ENCODE results near the gene ETFDH.
"Not testable (repeated sequence)": the region's sequence is repeated elsewhere in the genome, so short reads cannot be mapped to it uniquely, and the experiment has no call there.

Gene ETFDH

DNA sequence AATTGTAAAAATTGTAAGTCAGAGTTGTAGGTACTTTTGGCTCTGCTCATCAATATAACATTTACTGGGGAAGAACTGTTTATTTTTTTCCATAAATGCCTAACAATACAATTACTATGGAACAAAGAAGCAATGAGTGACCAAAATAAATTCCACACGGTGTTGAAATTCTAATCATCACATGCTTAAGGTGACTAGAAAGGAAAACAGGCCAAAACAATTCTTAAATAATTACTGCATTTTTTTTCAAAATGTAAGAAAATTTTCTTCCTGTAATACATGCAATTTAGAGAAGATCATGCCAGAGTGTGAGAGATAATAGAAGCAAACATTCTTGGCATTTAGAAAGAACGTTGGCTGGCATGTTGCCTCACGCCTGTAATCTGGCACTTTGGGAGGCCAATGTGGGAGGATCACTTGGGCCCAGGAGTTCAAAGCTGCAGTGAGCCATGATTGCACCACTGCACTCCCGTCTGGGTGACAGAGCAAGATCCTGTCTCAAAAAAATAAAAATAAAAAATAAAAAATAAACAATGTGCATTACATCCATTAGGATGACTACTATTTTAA, 22.9 kb upstream of the ETFDH start:
- TF ChIP-seq, protein P1, sequence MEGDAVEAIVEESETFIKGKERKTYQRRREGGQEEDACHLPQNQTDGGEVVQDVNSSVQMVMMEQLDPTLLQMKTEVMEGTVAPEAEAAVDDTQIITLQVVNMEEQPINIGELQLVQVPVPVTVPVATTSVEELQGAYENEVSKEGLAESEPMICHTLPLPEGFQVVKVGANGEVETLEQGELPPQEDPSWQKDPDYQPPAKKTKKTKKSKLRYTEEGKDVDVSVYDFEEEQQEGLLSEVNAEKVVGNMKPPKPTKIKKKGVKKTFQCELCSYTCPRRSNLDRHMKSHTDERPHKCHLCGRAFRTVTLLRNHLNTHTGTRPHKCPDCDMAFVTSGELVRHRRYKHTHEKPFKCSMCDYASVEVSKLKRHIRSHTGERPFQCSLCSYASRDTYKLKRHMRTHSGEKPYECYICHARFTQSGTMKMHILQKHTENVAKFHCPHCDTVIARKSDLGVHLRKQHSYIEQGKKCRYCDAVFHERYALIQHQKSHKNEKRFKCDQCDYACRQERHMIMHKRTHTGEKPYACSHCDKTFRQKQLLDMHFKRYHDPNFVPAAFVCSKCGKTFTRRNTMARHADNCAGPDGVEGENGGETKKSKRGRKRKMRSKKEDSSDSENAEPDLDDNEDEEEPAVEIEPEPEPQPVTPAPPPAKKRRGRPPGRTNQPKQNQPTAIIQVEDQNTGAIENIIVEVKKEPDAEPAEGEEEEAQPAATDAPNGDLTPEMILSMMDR (IDR thresholded peaks at IDR 0.05), result no peak
- no peak for DNase-seq (ENCODE audit: low spot score)
- no peak overlapping the region for H3K27ac ChIP-seq
- H3K4me3 ChIP-seq, result no peak overlapping the region

- DNase-seq (ENCODE audit: low spot score), result no peak
- Histone ChIP-seq H3K4me3 (no peak overlapping the region), H3K27ac (no peak overlapping the region)
- TF ChIP-seq, protein P1 (IDR thresholded peaks at IDR 0.05), result no peak
These were observed 19.2 kb upstream of the ETFDH start for GRCh38 chr4:158652920-158653319.

GRCh38 chr4:158656439-158656838, 15.7 kb upstream of the ETFDH start:
- no peak overlapping the region for H3K27ac ChIP-seq
- DNase-seq (ENCODE audit: low spot score), result no peak
- TF ChIP-seq, protein P1 (IDR thresholded peaks at IDR 0.05), result no peak
- no peak overlapping the region for H3K4me3 ChIP-seq

DNA sequence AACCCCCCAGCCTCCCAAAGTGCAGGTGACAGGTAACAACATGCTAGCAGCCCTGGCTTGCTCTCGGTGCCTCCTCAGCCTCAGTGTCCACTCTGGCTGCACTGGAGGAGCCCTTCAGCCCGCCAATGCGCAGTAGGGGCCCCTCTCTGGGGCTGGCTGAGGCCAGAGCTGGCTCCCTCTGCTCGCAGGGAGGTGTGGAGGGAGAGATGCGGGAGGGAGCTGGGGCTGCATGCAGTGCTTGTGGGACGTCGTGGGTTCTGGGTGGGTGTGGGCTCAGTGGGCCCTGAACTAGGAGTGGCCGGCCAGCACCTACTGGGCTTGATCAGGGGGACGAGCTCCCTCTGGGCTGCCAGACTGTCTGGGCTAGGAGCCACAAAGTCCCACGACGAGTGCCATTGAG, 14.8 kb upstream of the ETFDH start:
- no peak for DNase-seq (ENCODE audit: low spot score)
- TF ChIP-seq, protein P1 (IDR thresholded peaks at IDR 0.05), result no peak
- Histone ChIP-seq H3K4me3 (no peak overlapping the region), H3K27ac (no peak overlapping the region)

DNA sequence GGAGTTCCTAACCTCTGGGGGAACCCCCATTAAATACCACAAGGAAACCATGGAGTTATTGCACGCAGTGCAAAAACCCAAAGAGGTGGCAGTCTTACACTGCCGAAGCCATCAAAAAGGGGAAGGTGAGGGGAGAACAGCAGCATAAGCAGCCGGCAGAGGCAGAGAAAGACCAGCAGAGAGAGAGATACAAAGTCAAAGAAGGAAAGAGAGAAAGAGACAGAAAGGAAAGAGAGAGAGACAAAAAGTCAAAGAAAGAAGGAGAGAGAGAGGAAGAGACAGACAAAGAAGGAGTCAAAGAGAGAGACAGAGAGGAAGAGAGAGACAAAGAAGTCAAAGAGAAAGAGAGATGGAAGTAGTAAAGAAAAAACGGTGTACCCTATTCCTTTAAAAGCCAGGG, 8.8 kb upstream of the ETFDH start:
- H3K4me3 ChIP-seq; H3K27ac ChIP-seq; DNase-seq (ENCODE audit: low spot score): not testable (repeated sequence)

DNA sequence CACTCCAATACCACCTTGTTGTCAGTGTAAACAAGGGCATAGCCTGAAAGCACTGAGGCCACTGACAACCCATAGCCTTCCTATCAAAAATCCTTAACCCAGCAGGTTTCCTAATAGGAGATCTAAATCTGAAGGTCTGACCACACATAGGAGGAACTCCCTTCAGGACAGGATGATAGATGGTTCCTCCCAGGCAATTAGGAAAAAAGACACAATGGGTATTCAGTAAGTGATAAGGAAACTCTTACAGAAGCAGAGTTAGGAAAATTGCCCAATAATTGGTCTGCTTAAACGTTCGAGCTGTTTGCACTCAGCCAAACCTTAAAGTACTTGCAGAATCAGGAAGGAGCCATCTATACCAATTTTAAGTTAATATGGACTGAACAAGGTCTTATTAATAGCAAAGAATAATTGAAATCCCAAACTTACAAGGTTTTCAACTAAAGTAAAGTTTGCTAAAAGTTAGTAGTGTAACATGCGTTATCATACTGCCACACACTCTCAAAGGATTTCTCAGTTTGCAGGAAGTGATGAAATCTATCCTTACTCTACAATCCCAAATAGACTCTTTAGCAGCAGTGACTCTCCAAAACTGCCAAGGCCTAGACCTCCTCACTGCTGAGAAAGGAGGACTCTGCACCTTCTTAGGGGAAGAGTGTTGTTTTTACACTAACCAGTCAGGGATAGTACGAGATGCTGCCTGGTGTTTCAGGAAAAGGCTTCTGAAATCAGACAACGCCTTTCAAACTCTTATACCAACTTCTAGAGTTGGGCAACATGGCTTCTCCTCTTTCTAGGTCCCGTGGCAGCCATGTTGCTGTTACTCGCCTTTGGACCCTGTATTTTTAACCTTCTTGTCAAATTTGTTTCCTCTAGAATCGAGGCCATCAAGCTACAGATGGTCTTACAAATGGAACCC, 8.1 kb upstream of the ETFDH start:
- not testable (repeated sequence) for DNase-seq (ENCODE audit: low spot score); H3K27ac ChIP-seq; H3K4me3 ChIP-seq

DNA sequence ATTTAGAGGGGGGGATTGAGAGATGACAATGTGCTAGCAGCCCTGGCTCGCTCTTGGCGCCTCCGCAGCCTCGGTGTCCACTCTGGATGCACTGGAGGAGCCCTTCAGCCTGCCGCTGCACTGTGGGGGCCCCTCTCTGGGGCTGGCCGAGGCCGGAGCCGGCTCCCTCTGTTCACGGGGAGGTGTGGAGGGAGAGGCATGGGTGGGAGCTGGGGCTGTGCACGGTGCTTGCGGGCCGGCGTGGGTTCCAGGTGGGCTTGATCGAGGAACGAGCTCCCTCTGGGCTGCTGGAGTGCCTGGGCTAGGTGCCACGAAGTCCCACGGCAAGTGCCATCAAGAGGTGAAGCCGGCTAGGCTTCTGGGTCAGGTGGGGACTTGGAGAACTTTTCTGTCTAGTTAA, 7.3 kb upstream of the ETFDH start:
- no peak for DNase-seq (ENCODE audit: low spot score)
- no peak overlapping the region for H3K4me3 ChIP-seq
- H3K27ac ChIP-seq, result no peak overlapping the region
- TF ChIP-seq, protein P1 (IDR thresholded peaks at IDR 0.05), result no peak

GRCh38 chr4:158666892-158667291, 5.2 kb upstream of the ETFDH start:
- no peak overlapping the region for H3K4me3 ChIP-seq
- no peak for DNase-seq (ENCODE audit: low spot score)
- H3K27ac ChIP-seq, result no peak overlapping the region
- TF ChIP-seq, protein P1 (IDR thresholded peaks at IDR 0.05), result no peak
